Loucy (cell line): ENCODE data around the gene EXOC2.

Experiments used
- EZH2phosphoT487 ChIP-seq: fragments of 200-600 bp; IDR thresholded peaks from 2 replicates; pipeline ENCODE4 v1.6.1; 2018; ENCODE audit warnings: antibody characterized with exemption, mild to moderate bottlenecking, moderate library complexity, borderline replicate concordance
- TF ChIP-seq, protein P1 (sequence below): fragments of 200-600 bp; sonication (generic); conservative IDR thresholded peaks from 2 replicates; pipeline ENCODE4 v1.5.1; 2014; ENCODE audit warnings: mild to moderate bottlenecking, antibody characterized with exemption, low read length

DNA sequence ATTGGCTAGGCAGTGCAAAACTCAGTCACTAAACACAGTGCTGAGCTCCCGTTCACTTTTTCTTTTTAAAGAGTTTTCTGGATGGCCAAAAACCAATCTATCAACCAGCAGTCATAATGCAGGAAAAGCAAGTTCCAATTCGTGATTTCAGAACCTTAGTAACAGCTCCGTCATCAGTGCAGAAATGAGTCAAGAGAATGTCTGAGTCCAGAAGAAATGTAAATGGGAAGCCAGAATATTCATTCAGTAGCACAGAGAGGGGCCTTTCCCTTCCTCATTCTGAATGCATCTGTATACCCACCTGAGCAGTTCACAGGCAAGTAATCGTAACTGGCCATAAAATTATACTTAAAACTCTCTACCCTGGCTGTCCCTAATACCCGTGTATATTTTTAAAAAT lies 56.5 kb downstream of the EXOC2 start:
- TF ChIP-seq, protein P1, sequence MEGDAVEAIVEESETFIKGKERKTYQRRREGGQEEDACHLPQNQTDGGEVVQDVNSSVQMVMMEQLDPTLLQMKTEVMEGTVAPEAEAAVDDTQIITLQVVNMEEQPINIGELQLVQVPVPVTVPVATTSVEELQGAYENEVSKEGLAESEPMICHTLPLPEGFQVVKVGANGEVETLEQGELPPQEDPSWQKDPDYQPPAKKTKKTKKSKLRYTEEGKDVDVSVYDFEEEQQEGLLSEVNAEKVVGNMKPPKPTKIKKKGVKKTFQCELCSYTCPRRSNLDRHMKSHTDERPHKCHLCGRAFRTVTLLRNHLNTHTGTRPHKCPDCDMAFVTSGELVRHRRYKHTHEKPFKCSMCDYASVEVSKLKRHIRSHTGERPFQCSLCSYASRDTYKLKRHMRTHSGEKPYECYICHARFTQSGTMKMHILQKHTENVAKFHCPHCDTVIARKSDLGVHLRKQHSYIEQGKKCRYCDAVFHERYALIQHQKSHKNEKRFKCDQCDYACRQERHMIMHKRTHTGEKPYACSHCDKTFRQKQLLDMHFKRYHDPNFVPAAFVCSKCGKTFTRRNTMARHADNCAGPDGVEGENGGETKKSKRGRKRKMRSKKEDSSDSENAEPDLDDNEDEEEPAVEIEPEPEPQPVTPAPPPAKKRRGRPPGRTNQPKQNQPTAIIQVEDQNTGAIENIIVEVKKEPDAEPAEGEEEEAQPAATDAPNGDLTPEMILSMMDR = no peak
- TF ChIP-seq EZH2phosphoT487 = no peak
